Stimulated activated CD8-positive, alpha-beta memory T cell treated with anti-CD3 and anti-CD28 coated beads, Interleukin-15, amount 100 ng/mL, for 24 hours (primary cell): Measurements from ENCODE around the gene MTHFD2L.

ENCODE experiments used
- DNase-seq: peaks from one replicate; pipeline ENCODE4 v3.0.0-alpha.2; 2020; ENCODE audit warnings: low read depth

The MTHFD2L gene

GRCh38 chr4:74252933-74253332 is 95.0 kb downstream of the MTHFD2L start:
- no peak for DNase-seq

- DNase-seq = no peak
Measured at GRCh38 chr4:74254386-74254785, 96.5 kb downstream of the MTHFD2L start.

GRCh38 chr4:74255096-74255495 is 97.2 kb downstream of the MTHFD2L start:
- DNase-seq = no peak

GRCh38 chr4:74258963-74259362 is 101.0 kb downstream of the MTHFD2L start:
- DNase-seq = no peak

GRCh38 chr4:74260036-74260435 is 102.1 kb downstream of the MTHFD2L start:
- DNase-seq = no peak

- DNase-seq = no peak
Measured at GRCh38 chr4:74262522-74262921, 104.6 kb downstream of the MTHFD2L start.

- no peak for DNase-seq
Measured at GRCh38 chr4:74263551-74263950, 105.6 kb downstream of the MTHFD2L start.

GRCh38 chr4:74266081-74266480 is 108.2 kb downstream of the MTHFD2L start:
- no peak for DNase-seq

GRCh38 chr4:74267998-74268606 is 110.2 kb downstream of the MTHFD2L start:
- no peak for DNase-seq

- DNase-seq = no peak
Measured at GRCh38 chr4:74268643-74269042, 110.7 kb downstream of the MTHFD2L start.

GRCh38 chr4:74278490-74278889 is 120.6 kb downstream of the MTHFD2L start:
- no peak for DNase-seq

GRCh38 chr4:74279716-74280115 is 121.8 kb downstream of the MTHFD2L start:
- DNase-seq = no peak

- no peak for DNase-seq
Measured at GRCh38 chr4:74282926-74283325, 125.0 kb downstream of the MTHFD2L start.

GRCh38 chr4:74283614-74284013 is 125.7 kb downstream of the MTHFD2L start:
- DNase-seq = no peak

- no peak for DNase-seq
Measured at GRCh38 chr4:74284053-74284452, 126.1 kb downstream of the MTHFD2L start.

GRCh38 chr4:74287164-74287563 is 129.2 kb downstream of the MTHFD2L start:
- no peak for DNase-seq

- no peak for DNase-seq
Measured at GRCh38 chr4:74287791-74288190, 129.9 kb downstream of the MTHFD2L start.

- DNase-seq = no peak
Measured at GRCh38 chr4:74291471-74291870, 133.6 kb downstream of the MTHFD2L start.

GRCh38 chr4:74292111-74292870 is 134.4 kb downstream of the MTHFD2L start:
- DNase-seq = no peak

GRCh38 chr4:74293558-74293957 is 135.6 kb downstream of the MTHFD2L start:
- DNase-seq = no peak

- DNase-seq = no peak
Measured at GRCh38 chr4:74294681-74295080, 136.8 kb downstream of the MTHFD2L start.

GRCh38 chr4:74297539-74297938 is 139.6 kb downstream of the MTHFD2L start:
- DNase-seq = no peak

- DNase-seq = no peak
Measured at GRCh38 chr4:74304095-74304625, 146.2 kb downstream of the MTHFD2L start.

- no peak for DNase-seq
Measured at GRCh38 chr4:74305000-74305399, 147.1 kb downstream of the MTHFD2L start.
